ENCODE results near the gene GNB1L.

GNB1L gene, protein sequence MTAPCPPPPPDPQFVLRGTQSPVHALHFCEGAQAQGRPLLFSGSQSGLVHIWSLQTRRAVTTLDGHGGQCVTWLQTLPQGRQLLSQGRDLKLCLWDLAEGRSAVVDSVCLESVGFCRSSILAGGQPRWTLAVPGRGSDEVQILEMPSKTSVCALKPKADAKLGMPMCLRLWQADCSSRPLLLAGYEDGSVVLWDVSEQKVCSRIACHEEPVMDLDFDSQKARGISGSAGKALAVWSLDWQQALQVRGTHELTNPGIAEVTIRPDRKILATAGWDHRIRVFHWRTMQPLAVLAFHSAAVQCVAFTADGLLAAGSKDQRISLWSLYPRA

DNA sequence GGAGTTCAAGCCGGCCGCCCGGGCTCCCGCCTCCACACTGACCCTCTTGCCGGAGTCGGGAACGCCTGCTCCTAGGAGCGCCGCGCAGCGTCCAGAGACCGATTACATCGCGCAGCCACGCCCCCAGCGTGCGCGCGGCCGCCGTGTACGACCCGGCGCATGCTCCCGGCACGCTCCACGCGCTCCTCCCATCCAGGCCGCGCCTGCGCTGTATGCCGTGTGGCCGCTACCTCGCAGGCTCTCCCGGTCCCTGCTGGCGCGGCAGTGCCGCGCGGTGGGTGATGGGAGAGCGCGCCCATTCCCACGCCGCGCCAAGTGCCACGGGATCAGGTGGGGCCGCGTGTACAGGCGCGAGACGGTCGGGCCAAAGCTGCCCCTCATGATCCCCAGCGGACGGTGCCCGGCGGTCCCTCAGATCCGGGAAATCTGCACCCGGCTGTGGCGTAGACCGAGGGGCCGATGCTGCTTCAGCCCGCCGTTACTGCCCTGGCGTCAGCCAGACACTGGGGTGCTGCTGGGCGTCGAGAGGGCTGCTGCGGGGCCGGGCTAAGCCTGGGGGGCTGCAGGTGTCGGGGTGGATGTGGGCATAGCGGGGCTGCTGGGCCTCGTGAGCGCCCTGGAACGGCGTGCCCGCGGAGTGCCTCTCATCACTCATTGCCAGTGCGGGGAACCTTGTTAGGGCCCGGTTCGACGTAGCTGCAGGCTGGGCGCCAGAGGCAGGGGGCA is at the start of gene GNB1L, which contains the start of gene RTL10:
Gene GNB1L, minus strand, starts transcription at position 97 of the 726 bp plus-strand sequence. CDS start 33,519 bp downstream, outside the sequence.
Gene RTL10, minus strand, starts transcription at position 97 of the 726 bp plus-strand sequence. CDS start 2,613 bp downstream, outside the sequence.
- H3K27me3 ChIP-seq: no peaks in the 10 kb centered on the region
- H3K9me3 ChIP-seq: no peaks in the 10 kb centered on the region
- H3K4me1 ChIP-seq (ENCODE audit: control insufficient read depth in 1 of 2, insufficient read depth in 1 of 2, low read depth in 1 of 2, low read length in 1 of 2): peaks cover 29 to 30% of the 10 kb centered on the region in 2 experiments
- peak within 1 kb of the TSS; percentile 76 to 90 for H3K4me3 ChIP-seq (ENCODE audit: low read depth in 1 of 2, low read length in 1 of 2)
- peak within 1 kb of the TSS; percentile 83 for H3K27ac ChIP-seq
- TF ChIP-seq, protein P1, sequence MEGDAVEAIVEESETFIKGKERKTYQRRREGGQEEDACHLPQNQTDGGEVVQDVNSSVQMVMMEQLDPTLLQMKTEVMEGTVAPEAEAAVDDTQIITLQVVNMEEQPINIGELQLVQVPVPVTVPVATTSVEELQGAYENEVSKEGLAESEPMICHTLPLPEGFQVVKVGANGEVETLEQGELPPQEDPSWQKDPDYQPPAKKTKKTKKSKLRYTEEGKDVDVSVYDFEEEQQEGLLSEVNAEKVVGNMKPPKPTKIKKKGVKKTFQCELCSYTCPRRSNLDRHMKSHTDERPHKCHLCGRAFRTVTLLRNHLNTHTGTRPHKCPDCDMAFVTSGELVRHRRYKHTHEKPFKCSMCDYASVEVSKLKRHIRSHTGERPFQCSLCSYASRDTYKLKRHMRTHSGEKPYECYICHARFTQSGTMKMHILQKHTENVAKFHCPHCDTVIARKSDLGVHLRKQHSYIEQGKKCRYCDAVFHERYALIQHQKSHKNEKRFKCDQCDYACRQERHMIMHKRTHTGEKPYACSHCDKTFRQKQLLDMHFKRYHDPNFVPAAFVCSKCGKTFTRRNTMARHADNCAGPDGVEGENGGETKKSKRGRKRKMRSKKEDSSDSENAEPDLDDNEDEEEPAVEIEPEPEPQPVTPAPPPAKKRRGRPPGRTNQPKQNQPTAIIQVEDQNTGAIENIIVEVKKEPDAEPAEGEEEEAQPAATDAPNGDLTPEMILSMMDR (IDR thresholded peaks at IDR 0.05): peak; percentile 58
- peaks cover 24% of the 10 kb centered on the region for H3K36me3 ChIP-seq

DNA sequence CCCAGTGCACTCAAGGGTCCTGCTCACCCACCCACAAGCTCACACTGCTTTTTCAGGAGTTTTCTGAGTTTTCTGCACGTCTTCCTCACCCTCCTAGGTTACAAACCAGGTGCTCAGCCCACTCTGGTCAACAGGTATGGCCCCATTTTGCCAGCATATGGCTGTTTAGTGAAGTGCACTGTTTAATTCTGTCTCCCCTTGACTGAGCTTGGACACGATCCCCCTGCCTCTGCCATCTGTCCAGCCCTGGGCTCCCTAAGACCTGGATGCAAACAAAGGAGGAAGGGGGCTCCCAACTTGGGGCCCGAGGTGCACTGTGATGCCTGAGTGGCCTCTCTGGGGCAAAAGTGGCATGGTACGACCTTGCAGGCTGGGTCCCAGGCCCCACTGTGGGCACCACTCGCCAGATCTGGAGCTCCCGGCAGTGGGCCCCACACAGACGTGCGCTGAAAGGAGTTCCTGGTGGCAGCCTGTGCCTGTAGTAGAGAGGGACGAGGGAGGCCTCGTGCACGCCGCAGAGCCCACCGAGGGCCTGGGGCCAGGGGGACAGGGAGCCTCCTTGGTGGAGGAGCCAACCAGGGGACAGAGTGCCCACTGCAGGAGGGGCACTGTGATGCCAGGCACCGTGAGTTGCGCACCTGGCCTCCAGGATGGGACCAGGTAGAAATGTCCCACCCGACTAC is 49.6 kb upstream of the GNB1L start:
- Histone ChIP-seq H3K4me3 (ENCODE audit: low read depth in 1 of 2, low read length in 1 of 2) (no peak overlapping the region), H3K27me3 (no peaks in the 10 kb centered on the region), H3K4me1 (ENCODE audit: control insufficient read depth in 1 of 2, insufficient read depth in 1 of 2, low read depth in 1 of 2, low read length in 1 of 2) (no peaks in the 10 kb centered on the region), H3K9me3 (no peaks in the 10 kb centered on the region), H3K27ac (no peak overlapping the region), H3K36me3 (peaks cover 32% of the 10 kb centered on the region)
- TF ChIP-seq, protein P1 (IDR thresholded peaks at IDR 0.05): no peak

DNA sequence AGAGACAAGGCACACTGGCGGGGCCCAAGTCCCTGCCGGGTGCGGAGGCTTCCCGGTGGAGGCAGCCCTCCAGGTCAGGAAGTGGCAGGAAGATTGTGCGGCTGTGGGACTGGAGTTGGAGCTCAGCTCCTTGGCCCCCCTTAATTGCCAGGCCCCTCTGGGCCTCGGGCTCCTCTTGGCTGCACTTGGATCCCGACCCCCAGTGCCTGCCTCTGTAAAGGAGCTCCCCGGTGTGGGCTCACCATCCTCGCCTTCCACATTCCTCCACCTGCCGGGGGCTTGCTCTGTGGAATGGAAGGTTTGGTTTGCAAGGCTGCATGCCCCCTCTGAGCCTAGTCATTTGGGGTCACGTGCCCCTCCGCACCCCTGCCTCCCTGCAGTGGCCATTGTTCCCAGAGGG is 48.8 kb upstream of the GNB1L start:
- H3K27ac ChIP-seq: no peak overlapping the region
- TF ChIP-seq, protein P1 (IDR thresholded peaks at IDR 0.05): no peak

DNA sequence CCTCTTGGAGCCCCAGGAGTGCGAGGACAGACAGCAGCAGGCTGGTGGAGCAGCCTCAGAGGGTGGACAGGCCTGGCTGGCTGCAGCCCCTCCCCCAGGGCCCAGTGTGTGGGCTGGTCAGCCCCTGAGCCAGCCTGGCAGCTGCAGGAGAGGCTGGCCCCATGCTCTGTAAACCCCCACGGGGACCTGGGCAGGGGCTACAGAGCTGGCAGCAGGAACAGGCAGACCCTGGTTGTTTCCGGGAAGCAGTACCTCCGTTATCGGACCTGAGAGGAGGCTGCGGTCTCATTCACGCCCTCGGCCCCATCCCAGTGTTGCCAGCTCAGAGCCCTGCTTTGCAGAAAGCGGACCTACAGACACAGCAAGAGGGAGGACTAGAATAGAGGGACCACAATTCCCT is 48.4 kb upstream of the GNB1L start:
- H3K9me3 ChIP-seq: no peaks in the 10 kb centered on the region
- H3K4me1 ChIP-seq (ENCODE audit: control insufficient read depth in 1 of 2, insufficient read depth in 1 of 2, low read depth in 1 of 2, low read length in 1 of 2): no peaks in the 10 kb centered on the region
- TF ChIP-seq, protein P1 (IDR thresholded peaks at IDR 0.05): no peak
- H3K27me3 ChIP-seq: no peaks in the 10 kb centered on the region
- H3K36me3 ChIP-seq: peaks cover 41% of the 10 kb centered on the region
- no peak overlapping the region for H3K27ac ChIP-seq
- H3K4me3 ChIP-seq (ENCODE audit: low read depth in 1 of 2, low read length in 1 of 2): no peak overlapping the region

More for the DNA sequence above, 48.8 kb upstream of the GNB1L start:
- H3K4me1 ChIP-seq (ENCODE audit: control insufficient read depth in 1 of 2, insufficient read depth in 1 of 2, low read depth in 1 of 2, low read length in 1 of 2): no peaks in the 10 kb centered on the region
- H3K27me3 ChIP-seq: no peaks in the 10 kb centered on the region
- no peak overlapping the region for H3K4me3 ChIP-seq (ENCODE audit: low read depth in 1 of 2, low read length in 1 of 2)
- H3K9me3 ChIP-seq: no peaks in the 10 kb centered on the region
- H3K36me3 ChIP-seq: peaks cover 39% of the 10 kb centered on the region

DNA sequence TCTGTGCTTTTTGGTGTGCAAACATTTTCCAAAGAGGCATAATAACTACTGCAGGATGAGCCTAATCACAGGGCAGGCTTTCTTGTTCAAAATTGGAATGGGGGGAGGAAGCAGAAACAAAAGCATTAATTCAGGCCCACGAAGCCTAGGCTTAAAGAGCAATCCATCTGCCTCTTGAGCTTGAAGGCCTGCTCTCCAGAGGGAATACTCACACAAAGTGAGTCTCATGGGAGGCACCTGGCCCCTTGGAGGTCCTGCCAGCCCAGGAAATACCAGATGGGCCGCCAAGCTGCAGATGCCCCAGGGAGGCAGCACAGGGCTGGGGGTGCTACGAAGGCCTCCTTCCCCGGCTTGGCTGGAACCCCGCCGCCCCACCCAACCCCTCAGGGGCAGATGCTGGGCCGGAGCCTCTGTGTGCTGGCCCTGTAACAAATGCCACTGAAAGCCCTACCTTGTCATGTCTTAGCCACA is 47.6 kb upstream of the GNB1L start:
- TF ChIP-seq, protein P1 (IDR thresholded peaks at IDR 0.05): no peak
- no peak overlapping the region for H3K27ac ChIP-seq
- no peak overlapping the region for H3K4me3 ChIP-seq (ENCODE audit: low read depth in 1 of 2, low read length in 1 of 2)
- H3K27me3 ChIP-seq: no peaks in the 10 kb centered on the region
- H3K9me3 ChIP-seq: no peaks in the 10 kb centered on the region
- H3K36me3 ChIP-seq: peaks cover 46% of the 10 kb centered on the region
- H3K4me1 ChIP-seq (ENCODE audit: control insufficient read depth in 1 of 2, insufficient read depth in 1 of 2, low read depth in 1 of 2, low read length in 1 of 2): no peaks in the 10 kb centered on the region
